HepG2 (cell line): ENCODE results near the gene CRTC2. TPM values are rescaled to one million over a fixed set of nuclear protein-coding genes. Genes with fewer than 3 reads are reported as not detected.

Experiments used
- ATAC-seq: fragments of 200-7000 bp; cut with Tn5 transposase; 3 replicates; pipeline ENCODE4 v1.9.1; 2020; ENCODE audit warnings: mild to moderate bottlenecking, moderate library complexity
- BruUV-seq: library from RNA; stranded (reverse); fragments of 400-500 nt; replicated peaks from 2 replicates; lab custom pipeline; 2021; lab: Mats Ljungman, UMichigan
- CTCF ChIA-PET: fragments of 300-600 bp; formaldehyde crosslinking; extraction: SDS; loops from one replicate; lab custom pipeline; 2021; ENCODE audit warnings: low total read pairs, inconsistent platforms, low intra/inter-chr PET ratio; lab: Yijun Ruan, JAX
- POLR2A ChIA-PET: fragments of 350-600 bp; sonication (Branson Sonifier 250); formaldehyde crosslinking; loops from one replicate; lab custom pipeline; 2020; ENCODE audit warnings: antibody characterized with exemption, inconsistent platforms; lab: Yijun Ruan, JAX
- DNase-seq: peaks from one replicate; pipeline ENCODE4 v3.0.0-alpha.2; 2015; ENCODE audit warnings: low spot score
- FAIRE-seq: peaks from 3 replicates; lab custom pipeline; 2011; peaks lifted over from hg19 to GRCh38; lab: Jason Lieb, UNC
- H2AFZ ChIP-seq: one replicate; pipeline ENCODE4 v1.6.1; 2011; ENCODE audit warnings: low read length, inconsistent platforms
- H3K27ac ChIP-seq: fragments of 300-600 bp; 3 replicates; pipeline ENCODE4 v1.8.0; 2011; ENCODE audit warnings: mixed run types, mild to moderate bottlenecking, mixed read lengths, low read length, inconsistent platforms; ENCODE audit not compliant: insufficient read depth; ENCODE audit errors: extremely low read length
- H3K27me3 ChIP-seq, 2 experiments: fragments of 200-600 bp in 1 of 2; 2 replicates in 1 of 2; 3 replicates in 1 of 2; pipeline versions ENCODE4 v1.6.0 to v1.8.0; 2011; ENCODE audit warnings: low read length in 2 of 2, mild to moderate bottlenecking in 2 of 2, moderate library complexity in 2 of 2, inconsistent platforms in 1 of 2; ENCODE audit not compliant: insufficient read depth in 2 of 2, control insufficient read depth in 1 of 2
- H3K36me3 ChIP-seq, 2 experiments: fragments of 200-600 bp in 1 of 2; replicated peaks in 1 of 2; 2 replicates in 1 of 2; 3 replicates in 1 of 2; pipeline versions ENCODE4 v1.5.1 to v1.8.0; 2011; ENCODE audit warnings: low read length in 2 of 2, inconsistent platforms in 1 of 2; ENCODE audit not compliant: insufficient read depth in 2 of 2, control insufficient read depth in 1 of 2
- H3K4me1 ChIP-seq: 2 replicates; pipeline ENCODE4 v1.5.1; 2012; ENCODE audit warnings: low read length, inconsistent platforms; ENCODE audit not compliant: insufficient read depth
- H3K4me2 ChIP-seq: 2 replicates; pipeline ENCODE4 v1.6.0; 2011; ENCODE audit warnings: low read depth, low read length, inconsistent platforms
- H3K4me3 ChIP-seq, 3 experiments: fragments of 200-600 bp in 1 of 3; sonication (generic), shearing (Covaris generic) in 1 of 3; replicated peaks in 1 of 3; 2 replicates each; pipeline ENCODE4 v1.5.1; 2011 to 2016; ENCODE audit warnings: low read length in 3 of 3, inconsistent platforms in 2 of 3, low read depth in 2 of 3, mild to moderate bottlenecking in 2 of 3, control low read depth in 1 of 3, mixed read lengths in 1 of 3; ENCODE audit not compliant: insufficient read depth in 1 of 3
- H3K79me2 ChIP-seq: one replicate; pipeline ENCODE4 v1.6.1; 2011; ENCODE audit warnings: low read length, inconsistent platforms; ENCODE audit not compliant: insufficient read depth
- H3K9ac ChIP-seq: 2 replicates; pipeline ENCODE4 v1.6.0; 2011; ENCODE audit warnings: mild to moderate bottlenecking, low read depth, low read length, inconsistent platforms; ENCODE audit not compliant: insufficient read depth
- H3K9me3 ChIP-seq: 2 replicates; pipeline ENCODE4 v1.5.1; 2012; ENCODE audit warnings: mild to moderate bottlenecking, low read length
- H4K20me1 ChIP-seq: 2 replicates; pipeline ENCODE4 v1.6.0; 2011; ENCODE audit warnings: inconsistent platforms, mild to moderate bottlenecking, low read length, moderate library complexity; ENCODE audit not compliant: insufficient read depth
- ARNTL ChIP-seq: sonication (generic); formaldehyde crosslinking; IDR thresholded peaks from 2 replicates; pipeline ENCODE4 v1.4.0; 2020; ENCODE audit warnings: mild to moderate bottlenecking, missing genetic modification reagents
- EP300 ChIP-seq, 3 experiments: sonication (generic) in 1 of 3; formaldehyde crosslinking in 1 of 3; IDR thresholded peaks; 2 replicates each; pipeline versions ENCODE4 v1.5.1 to v1.6.1; 2011 to 2020; ENCODE audit warnings: low read depth in 2 of 3, low read length in 2 of 3, borderline replicate concordance in 1 of 3, improper control_type of control experiment in 1 of 3, mild to moderate bottlenecking in 1 of 3, missing genetic modification reagents in 1 of 3, moderate library complexity in 1 of 3
- FIP1L1 ChIP-seq: fragments of 200-400 bp; formaldehyde crosslinking; IDR thresholded peaks from 2 replicates; pipeline ENCODE4 v1.6.1; 2018; ENCODE audit warnings: low read depth, mild to moderate bottlenecking, low read length, moderate library complexity, borderline replicate concordance; ENCODE audit not compliant: insufficient read depth
- JUND ChIP-seq: sonication (generic); formaldehyde crosslinking; IDR thresholded peaks from 2 replicates; pipeline ENCODE4 v1.8.0; 2022; ENCODE audit warnings: mild to moderate bottlenecking, missing genetic modification reagents
- MEF2D ChIP-seq: sonication (generic); formaldehyde crosslinking; IDR thresholded peaks from 2 replicates; pipeline ENCODE4 v1.5.1; 2020; ENCODE audit warnings: mild to moderate bottlenecking, missing genetic modification reagents
- SIX1 ChIP-seq: sonication (generic); formaldehyde crosslinking; IDR thresholded peaks from 2 replicates; pipeline ENCODE4 v1.4.0; 2020; ENCODE audit warnings: missing genetic modification reagents, borderline replicate concordance
- ZNF101 ChIP-seq: sonication (generic); formaldehyde crosslinking; IDR thresholded peaks from 2 replicates; pipeline ENCODE4 v1.4.0; 2020; ENCODE audit warnings: mild to moderate bottlenecking, low read depth, missing genetic modification reagents, borderline replicate concordance
- ZNF552 ChIP-seq: sonication (generic); formaldehyde crosslinking; IDR thresholded peaks from 2 replicates; pipeline ENCODE4 v1.9.0; 2022; ENCODE audit warnings: missing genetic modification reagents, mild to moderate bottlenecking, borderline replicate concordance
- ZNF781 ChIP-seq: sonication (generic); formaldehyde crosslinking; IDR thresholded peaks from 2 replicates; pipeline ENCODE4 v1.5.1; 2020; ENCODE audit warnings: borderline replicate concordance, mild to moderate bottlenecking, missing genetic modification reagents; ENCODE audit errors: not compliant biosample characterization
- ZNF878 ChIP-seq: sonication (generic); formaldehyde crosslinking; IDR thresholded peaks from 2 replicates; pipeline ENCODE4 v1.8.1; 2023; ENCODE audit warnings: mild to moderate bottlenecking, missing genetic modification reagents, moderate library complexity
- ZSCAN20 ChIP-seq: sonication (generic); formaldehyde crosslinking; IDR thresholded peaks from 2 replicates; pipeline ENCODE4 v1.4.0; 2020; ENCODE audit warnings: missing genetic modification reagents, mild to moderate bottlenecking, borderline replicate concordance
- WGBS: methylation state at CpG from one replicate; pipeline ENCODE4 v1.1.6; 2017; ENCODE audit warnings: low lambda C conversion rate; 5-methylcytosine and 5-hydroxymethylcytosine counted together
- in situ Hi-C: cut with HindIII; loops from 2 replicates; pipeline ENCODE4 v1.10.0; 2017; ENCODE audit warnings: low pct_unique_long_range_greater_than_20kb; ENCODE audit not compliant: extremely low pct_ligation_motif_present
- intact Hi-C: fragments of 100-400 bp; cut with micrococcal nuclease; formaldehyde crosslinking; loops from one replicate; pipeline ENCODE4 v1.10.0; 2022; ENCODE audit not compliant: unreplicated experiment
- polyA plus RNA-seq, 8 experiments: library from polyadenylated mRNA; depleted of rRNA in 3 of 8; stranded (reverse) in 7 of 8; unstranded in 1 of 8; fragments of >200 nt; fragmentation: Illumina TruSeq in 4 of 8; extraction: Trizol in 4 of 8; gene quantifications; 2 replicates each; pipeline versions ENCODE4 v1.2.1 to v1.2.3, GENCODE V29; 2011 to 2016; ENCODE audit warnings: low read depth in 4 of 8, missing spikeins in 1 of 8, mixed read lengths in 1 of 8; ENCODE audit not compliant: insufficient read depth in 1 of 8
- total RNA-seq, 5 experiments: library from RNA; depleted of rRNA; stranded (reverse); fragments of >200 nt; fragmentation: Illumina TruSeq; extraction: Trizol; gene quantifications; 2 replicates each; pipeline ENCODE4 v1.2.3, GENCODE V29; 2016; ENCODE audit warnings: low read depth in 1 of 5
- TF ChIP-seq, protein P1 (sequence below): sonication (generic); formaldehyde crosslinking; IDR thresholded peaks from 2 replicates; pipeline ENCODE4 v1.5.0; 2020; ENCODE audit warnings: mild to moderate bottlenecking, missing genetic modification reagents, borderline replicate concordance
- TF ChIP-seq, protein P2 (sequence below): sonication (generic); formaldehyde crosslinking; IDR thresholded peaks from 2 replicates; pipeline ENCODE4 v1.9.0; 2022; ENCODE audit warnings: low read depth, missing genetic modification reagents
- TF ChIP-seq, protein P3 (sequence below): sonication (generic); formaldehyde crosslinking; IDR thresholded peaks from 2 replicates; pipeline ENCODE4 v1.5.0; 2020; ENCODE audit warnings: mild to moderate bottlenecking, missing genetic modification reagents, moderate library complexity

Gene CRTC2
- total and polyA plus RNA-seq, 2 of the 13 experiments (the other 11 are each of a cell fraction or from before 2014, with no cell fraction given): 6.1 to 26.7 TPM

DNA sequence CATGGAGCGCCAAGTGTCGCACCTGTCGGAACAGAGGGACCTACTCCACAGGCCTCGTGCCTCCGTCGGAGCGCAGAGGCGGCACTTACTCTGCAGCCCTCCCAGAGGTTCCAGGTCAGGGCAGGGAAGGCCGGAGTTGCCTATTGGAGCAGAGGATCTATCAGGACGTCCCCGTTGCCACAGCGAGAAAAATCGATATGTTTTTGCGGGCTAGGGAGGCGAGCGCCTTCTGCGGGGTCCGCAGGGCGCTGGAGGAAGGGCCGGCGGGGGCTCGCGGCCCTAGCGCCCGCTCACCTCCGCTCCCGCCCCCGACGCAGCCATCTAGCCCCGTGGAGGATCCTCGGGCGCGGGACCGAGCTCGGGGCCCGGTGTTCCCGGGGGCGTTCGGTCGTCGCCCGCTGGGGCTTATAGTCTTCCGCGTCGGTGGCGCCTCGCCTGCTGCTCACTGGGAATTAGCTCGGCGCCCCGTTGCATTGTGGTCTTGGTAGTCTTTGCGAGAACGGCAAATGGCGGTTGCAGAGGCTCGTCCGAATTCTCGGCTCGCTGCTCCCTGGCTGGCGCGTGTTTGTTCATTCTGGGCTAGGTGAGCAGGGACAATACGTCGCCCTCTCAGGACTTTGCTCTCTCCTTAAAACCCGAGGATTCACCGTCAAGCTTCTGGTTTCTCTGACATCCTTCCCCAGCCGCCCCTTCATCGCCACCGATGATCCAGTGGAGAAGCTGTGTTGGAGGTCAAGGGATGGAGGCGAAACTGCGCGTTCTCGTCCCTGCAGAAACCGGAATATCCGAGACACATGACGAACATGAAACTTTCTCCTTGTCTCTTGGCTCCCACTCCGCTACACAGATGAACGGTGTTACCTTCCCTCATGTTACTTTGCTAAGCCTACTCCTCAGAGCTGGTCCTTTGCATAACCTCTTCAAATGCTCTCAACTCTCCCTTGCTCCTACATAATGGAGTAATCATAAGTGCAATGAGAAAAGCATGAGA is 19.1 kb upstream of the CRTC2 start, which contains the start of gene JTB:
Gene JTB (minus strand): TSS at position 425 of the 991 bp plus-strand sequence. CDS start 422 bp downstream, at position 3.
- BruUV-seq: TSS peak; percentile 84
- H4K20me1 ChIP-seq: no peaks in the 10 kb centered on the region
- peaks cover 25% of the 10 kb centered on the region for H3K4me1 ChIP-seq
- CTCF ChIA-PET: no interaction called here
- peak within 1 kb of the TSS; percentile 57 for H2AFZ ChIP-seq
- POLR2A ChIA-PET: interaction anchor here (0.9 to 4.4 kb wide), 17 partner anchors 10 to 362 kb away, joined by 3 to 209 read pairs (median 7); partner anchors contain the start of genes CHTOP, CREB3L4, CRTC2 and DENND4B
- intact Hi-C loops (loop anchor here (1.0 kb wide), 1 partner anchor 9 kb away; the partner anchor contains the start of gene RAB13), in situ Hi-C loops (no loop called here)
- H3K9ac ChIP-seq: peak within 1 kb of the TSS; percentile 88
- H3K36me3 ChIP-seq: peaks cover 1 to 19% of the 10 kb centered on the region in 2 experiments
- H3K9me3 ChIP-seq: no peaks in the 10 kb centered on the region
- no peaks in the 10 kb centered on the region for H3K27me3 ChIP-seq
- H3K4me2 ChIP-seq: peak within 1 kb of the TSS; percentile 97
- FAIRE-seq (peak; percentile 71), DNase-seq (peak; percentile 83), ATAC-seq (peak; percentile 94)
- WGBS: under 1% methylated on average over 14 of the region's 75 CpGs
- peak within 1 kb of the TSS; percentile 88 for H3K27ac ChIP-seq
- peaks cover 16% of the 10 kb centered on the region for H3K79me2 ChIP-seq
- peak within 1 kb of the TSS; percentile 72 to 79 (median 77) for H3K4me3 ChIP-seq
- peak; percentile 72 for TF ChIP-seq ZNF878 (CRISPR knock-in tag)
- TF ChIP-seq MEF2D: no peak
- no peak for TF ChIP-seq ARNTL (CRISPR knock-in tag)
- no peak for TF ChIP-seq ZNF552
- 0 out of 2 replicates have a peak, but pooled peaks have one; percentile 26 for TF ChIP-seq ZNF101 (CRISPR knock-in tag)
- no peak for TF ChIP-seq JUND
- no peak for TF ChIP-seq FIP1L1
- TF ChIP-seq, protein P1, sequence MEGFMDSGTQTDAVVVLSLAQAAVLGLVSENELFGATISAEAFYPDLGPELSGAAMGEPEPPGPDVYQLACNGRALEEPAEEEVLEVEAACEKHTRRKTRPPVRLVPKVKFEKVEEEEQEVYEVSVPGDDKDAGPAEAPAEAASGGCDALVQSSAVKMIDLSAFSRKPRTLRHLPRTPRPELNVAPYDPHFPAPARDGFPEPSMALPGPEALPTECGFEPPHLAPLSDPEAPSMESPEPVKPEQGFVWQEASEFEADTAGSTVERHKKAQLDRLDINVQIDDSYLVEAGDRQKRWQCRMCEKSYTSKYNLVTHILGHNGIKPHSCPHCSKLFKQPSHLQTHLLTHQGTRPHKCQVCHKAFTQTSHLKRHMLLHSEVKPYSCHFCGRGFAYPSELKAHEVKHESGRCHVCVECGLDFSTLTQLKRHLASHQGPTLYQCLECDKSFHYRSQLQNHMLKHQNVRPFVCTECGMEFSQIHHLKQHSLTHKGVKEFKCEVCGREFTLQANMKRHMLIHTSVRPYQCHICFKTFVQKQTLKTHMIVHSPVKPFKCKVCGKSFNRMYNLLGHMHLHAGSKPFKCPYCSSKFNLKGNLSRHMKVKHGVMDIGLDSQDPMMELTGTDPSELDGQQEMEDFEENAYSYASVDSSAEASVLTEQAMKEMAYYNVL: 0 out of 2 replicates have a peak, but pooled peaks have one; percentile 60
- TF ChIP-seq EP300 (IDR thresholded peaks at IDR 0.05; ENCODE audit: low read depth in 2 of 2, low read length in 2 of 2): no peak
- TF ChIP-seq EP300 (CRISPR knock-in tag; IDR thresholded peaks at IDR 0.05; ENCODE audit: borderline replicate concordance): no peak
- no peak for TF ChIP-seq ZSCAN20
- TF ChIP-seq, protein P2, sequence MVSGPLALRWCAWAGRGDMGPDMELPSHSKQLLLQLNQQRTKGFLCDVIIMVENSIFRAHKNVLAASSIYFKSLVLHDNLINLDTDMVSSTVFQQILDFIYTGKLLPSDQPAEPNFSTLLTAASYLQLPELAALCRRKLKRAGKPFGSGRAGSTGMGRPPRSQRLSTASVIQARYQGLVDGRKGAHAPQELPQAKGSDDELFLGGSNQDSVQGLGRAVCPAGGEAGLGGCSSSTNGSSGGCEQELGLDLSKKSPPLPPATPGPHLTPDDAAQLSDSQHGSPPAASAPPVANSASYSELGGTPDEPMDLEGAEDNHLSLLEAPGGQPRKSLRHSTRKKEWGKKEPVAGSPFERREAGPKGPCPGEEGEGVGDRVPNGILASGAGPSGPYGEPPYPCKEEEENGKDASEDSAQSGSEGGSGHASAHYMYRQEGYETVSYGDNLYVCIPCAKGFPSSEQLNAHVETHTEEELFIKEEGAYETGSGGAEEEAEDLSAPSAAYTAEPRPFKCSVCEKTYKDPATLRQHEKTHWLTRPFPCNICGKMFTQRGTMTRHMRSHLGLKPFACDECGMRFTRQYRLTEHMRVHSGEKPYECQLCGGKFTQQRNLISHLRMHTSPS (CRISPR knock-in tag): peak; percentile 32; the same call in 1 of the 2 replicates
- TF ChIP-seq, protein P3, sequence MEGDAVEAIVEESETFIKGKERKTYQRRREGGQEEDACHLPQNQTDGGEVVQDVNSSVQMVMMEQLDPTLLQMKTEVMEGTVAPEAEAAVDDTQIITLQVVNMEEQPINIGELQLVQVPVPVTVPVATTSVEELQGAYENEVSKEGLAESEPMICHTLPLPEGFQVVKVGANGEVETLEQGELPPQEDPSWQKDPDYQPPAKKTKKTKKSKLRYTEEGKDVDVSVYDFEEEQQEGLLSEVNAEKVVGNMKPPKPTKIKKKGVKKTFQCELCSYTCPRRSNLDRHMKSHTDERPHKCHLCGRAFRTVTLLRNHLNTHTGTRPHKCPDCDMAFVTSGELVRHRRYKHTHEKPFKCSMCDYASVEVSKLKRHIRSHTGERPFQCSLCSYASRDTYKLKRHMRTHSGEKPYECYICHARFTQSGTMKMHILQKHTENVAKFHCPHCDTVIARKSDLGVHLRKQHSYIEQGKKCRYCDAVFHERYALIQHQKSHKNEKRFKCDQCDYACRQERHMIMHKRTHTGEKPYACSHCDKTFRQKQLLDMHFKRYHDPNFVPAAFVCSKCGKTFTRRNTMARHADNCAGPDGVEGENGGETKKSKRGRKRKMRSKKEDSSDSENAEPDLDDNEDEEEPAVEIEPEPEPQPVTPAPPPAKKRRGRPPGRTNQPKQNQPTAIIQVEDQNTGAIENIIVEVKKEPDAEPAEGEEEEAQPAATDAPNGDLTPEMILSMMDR: no peak; the same call in 1 of the 2 replicates
- TF ChIP-seq ZNF781: no peak
- TF ChIP-seq SIX1 (CRISPR knock-in tag): peak; percentile 18; the same call in 1 of the 2 replicates
